Stimulated activated memory B cell treated with anti-CD40 and anti-IgM and Interleukin-4, amounts not matched to agents 10 μg/mL and 1 μg/mL and 100 μg/mL, for 72 hours (primary cell): ENCODE results near the gene FAM210A.

ENCODE experiments used
- ATAC-seq: fragments of 150-1000 bp; cut with Tn5 transposase; 2 replicates; pipeline ENCODE4 v1.10.0; 2021
- H3K27ac Mint-ChIP-seq: one replicate; pipeline ENCODE4 v1.8.0; 2022; ENCODE audit warnings: mild to moderate bottlenecking, mixed read lengths
- H3K27me3 Mint-ChIP-seq: one replicate; pipeline ENCODE4 v1.8.0; 2022; ENCODE audit warnings: mixed read lengths
- H3K36me3 Mint-ChIP-seq: one replicate; pipeline ENCODE4 v1.8.0; 2022; ENCODE audit warnings: mixed read lengths
- H3K4me1 Mint-ChIP-seq: one replicate; pipeline ENCODE4 v1.8.0; 2022; ENCODE audit warnings: mixed read lengths
- H3K4me3 Mint-ChIP-seq: one replicate; pipeline ENCODE4 v1.8.0; 2022; ENCODE audit warnings: mild to moderate bottlenecking, moderate library complexity, mixed read lengths
- H3K9me3 Mint-ChIP-seq: one replicate; pipeline ENCODE4 v1.8.0; 2022; ENCODE audit warnings: mixed read lengths

FAM210A gene

GRCh38 chr18:13642440-13642827 is 83.9 kb downstream of the FAM210A start:
- no peaks in the 10 kb centered on the region for H3K27me3 Mint-ChIP-seq
- peaks cover 41% of the 10 kb centered on the region for H3K36me3 Mint-ChIP-seq
- no peaks in the 10 kb centered on the region for H3K4me1 Mint-ChIP-seq
- no peak overlapping the region for H3K4me3 Mint-ChIP-seq
- ATAC-seq, result no peak
- H3K9me3 Mint-ChIP-seq, result peaks cover 3% of the 10 kb centered on the region
- no peak overlapping the region for H3K27ac Mint-ChIP-seq

- H3K27me3 Mint-ChIP-seq, result no peaks in the 10 kb centered on the region
These were observed 84.6 kb downstream of the FAM210A start for GRCh38 chr18:13641551-13642439.

GRCh38 chr18:13640266-13640860 is 86.0 kb downstream of the FAM210A start:
- peaks cover 3% of the 10 kb centered on the region for H3K9me3 Mint-ChIP-seq
- H3K4me1 Mint-ChIP-seq, result no peaks in the 10 kb centered on the region
- peaks cover 32% of the 10 kb centered on the region for H3K36me3 Mint-ChIP-seq
- H3K27ac Mint-ChIP-seq, result no peak overlapping the region
- H3K4me3 Mint-ChIP-seq, result no peak overlapping the region
- ATAC-seq, result no peak
- no peaks in the 10 kb centered on the region for H3K27me3 Mint-ChIP-seq

More at GRCh38 chr18:13641551-13642439, 84.6 kb downstream of the FAM210A start:
- Mint-ChIP-seq H3K27ac (no peak overlapping the region), H3K4me1 (no peaks in the 10 kb centered on the region), H3K4me3 (no peak overlapping the region), H3K9me3 (peaks cover 3% of the 10 kb centered on the region), H3K36me3 (peaks cover 40% of the 10 kb centered on the region)
- peak; percentile 45 for ATAC-seq

GRCh38 chr18:13638719-13639595 is 87.4 kb downstream of the FAM210A start:
- Mint-ChIP-seq H3K9me3 (peaks cover 3% of the 10 kb centered on the region), H3K27me3 (no peaks in the 10 kb centered on the region)

GRCh38 chr18:13635046-13635445 is 91.3 kb downstream of the FAM210A start:
- Mint-ChIP-seq H3K4me3 (no peak overlapping the region), H3K9me3 (no peaks in the 10 kb centered on the region), H3K4me1 (peaks cover 3% of the 10 kb centered on the region), H3K27me3 (no peaks in the 10 kb centered on the region), H3K27ac (no peak overlapping the region), H3K36me3 (peaks cover 35% of the 10 kb centered on the region)
- no peak for ATAC-seq

More at GRCh38 chr18:13638719-13639595, 87.4 kb downstream of the FAM210A start:
- Mint-ChIP-seq H3K27ac (no peak overlapping the region), H3K36me3 (peaks cover 33% of the 10 kb centered on the region), H3K4me3 (no peak overlapping the region), H3K4me1 (no peaks in the 10 kb centered on the region)
- ATAC-seq, result no peak

- peaks cover 35% of the 10 kb centered on the region for H3K36me3 Mint-ChIP-seq
- H3K4me3 Mint-ChIP-seq, result no peak overlapping the region
- peaks cover 14% of the 10 kb centered on the region for H3K4me1 Mint-ChIP-seq
- no peaks in the 10 kb centered on the region for H3K27me3 Mint-ChIP-seq
- no peak overlapping the region for H3K27ac Mint-ChIP-seq
- ATAC-seq, result no peak
- no peaks in the 10 kb centered on the region for H3K9me3 Mint-ChIP-seq
These were observed 92.7 kb downstream of the FAM210A start for GRCh38 chr18:13633700-13634099.

GRCh38 chr18:13630716-13631268 is 95.6 kb downstream of the FAM210A start:
- Mint-ChIP-seq H3K27ac (no peak overlapping the region), H3K9me3 (no peaks in the 10 kb centered on the region), H3K36me3 (peaks cover 34% of the 10 kb centered on the region), H3K4me1 (peaks cover 19% of the 10 kb centered on the region), H3K27me3 (no peaks in the 10 kb centered on the region), H3K4me3 (no peak overlapping the region)
- ATAC-seq, result no peak

GRCh38 chr18:13629841-13630715 is 96.3 kb downstream of the FAM210A start:
- Mint-ChIP-seq H3K9me3 (no peaks in the 10 kb centered on the region), H3K27me3 (no peaks in the 10 kb centered on the region), H3K27ac (peak overlapping the region; percentile 40), H3K4me1 (peaks cover 19% of the 10 kb centered on the region), H3K4me3 (no peak overlapping the region), H3K36me3 (peaks cover 29% of the 10 kb centered on the region)
- peak; percentile 84 for ATAC-seq

- Mint-ChIP-seq H3K27ac (peak overlapping the region; percentile 50), H3K27me3 (no peaks in the 10 kb centered on the region), H3K4me1 (peaks cover 19% of the 10 kb centered on the region), H3K4me3 (no peak overlapping the region), H3K9me3 (no peaks in the 10 kb centered on the region), H3K36me3 (peaks cover 34% of the 10 kb centered on the region)
- no peak for ATAC-seq
These were observed 98.1 kb downstream of the FAM210A start for GRCh38 chr18:13628211-13628610.

GRCh38 chr18:13627639-13628038 is 98.7 kb downstream of the FAM210A start:
- H3K36me3 Mint-ChIP-seq, result peaks cover 34% of the 10 kb centered on the region
- H3K27me3 Mint-ChIP-seq, result no peaks in the 10 kb centered on the region
- H3K4me1 Mint-ChIP-seq, result peaks cover 19% of the 10 kb centered on the region
- no peak overlapping the region for H3K4me3 Mint-ChIP-seq
- no peaks in the 10 kb centered on the region for H3K9me3 Mint-ChIP-seq
- peak overlapping the region; percentile 50 for H3K27ac Mint-ChIP-seq
- no peak for ATAC-seq

- Mint-ChIP-seq H3K4me3 (no peak overlapping the region), H3K27ac (peak overlapping the region; percentile 72), H3K27me3 (no peaks in the 10 kb centered on the region), H3K36me3 (peaks cover 37% of the 10 kb centered on the region), H3K4me1 (peaks cover 19% of the 10 kb centered on the region), H3K9me3 (no peaks in the 10 kb centered on the region)
- no peak for ATAC-seq
These were observed 99.8 kb downstream of the FAM210A start for GRCh38 chr18:13626544-13626908.

GRCh38 chr18:13625843-13626543 is 100.4 kb downstream of the FAM210A start:
- ATAC-seq, result no peak
- Mint-ChIP-seq H3K27ac (peak overlapping the region; percentile 72), H3K4me1 (peaks cover 19% of the 10 kb centered on the region), H3K4me3 (no peak overlapping the region), H3K27me3 (no peaks in the 10 kb centered on the region), H3K36me3 (peaks cover 37% of the 10 kb centered on the region), H3K9me3 (no peaks in the 10 kb centered on the region)

- Mint-ChIP-seq H3K9me3 (no peaks in the 10 kb centered on the region), H3K27ac (no peak overlapping the region), H3K27me3 (no peaks in the 10 kb centered on the region), H3K4me1 (peaks cover 23% of the 10 kb centered on the region), H3K4me3 (no peak overlapping the region), H3K36me3 (peaks cover 43% of the 10 kb centered on the region)
- no peak for ATAC-seq
These were observed 101.0 kb downstream of the FAM210A start for GRCh38 chr18:13625355-13625754.
